ENCODE measurements around the gene AGER.
"Not testable (repeated sequence)": the region's sequence is repeated elsewhere in the genome, so short reads cannot be mapped to it uniquely, and the experiment has no call there.

AGER gene

DNA sequence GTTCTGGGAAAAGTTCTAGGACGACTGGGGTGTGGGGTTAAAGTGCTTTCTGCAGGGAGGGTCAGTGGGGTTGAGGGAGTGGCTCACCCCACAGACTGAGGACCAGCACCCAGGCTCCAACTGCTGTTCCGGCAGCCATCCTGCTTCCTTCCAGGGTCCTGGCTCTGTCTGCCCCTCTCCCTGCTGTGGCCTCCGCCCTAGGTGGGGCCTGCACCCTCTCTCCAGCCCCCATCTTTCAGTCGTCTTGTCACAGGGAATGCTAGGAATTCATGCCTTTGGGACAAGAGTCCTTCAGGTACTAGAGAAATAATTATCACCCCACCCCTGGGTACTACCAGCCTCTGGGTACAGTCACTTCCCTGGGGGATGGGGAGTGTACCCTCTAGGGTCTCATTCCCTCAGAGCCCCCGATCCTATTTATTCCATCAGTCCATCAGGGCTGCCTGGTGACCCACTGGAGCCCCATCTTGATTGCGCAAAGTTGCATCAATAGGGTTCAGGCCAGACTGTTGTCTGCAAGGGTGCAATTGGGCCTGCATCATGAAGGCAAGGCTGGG lies at the start of gene AGER:
TSS of gene AGER (minus strand) at position 170 of the 557 bp plus-strand sequence. CDS start at position 139, 31 bp downstream.
- DNase-seq = no peak

DNA sequence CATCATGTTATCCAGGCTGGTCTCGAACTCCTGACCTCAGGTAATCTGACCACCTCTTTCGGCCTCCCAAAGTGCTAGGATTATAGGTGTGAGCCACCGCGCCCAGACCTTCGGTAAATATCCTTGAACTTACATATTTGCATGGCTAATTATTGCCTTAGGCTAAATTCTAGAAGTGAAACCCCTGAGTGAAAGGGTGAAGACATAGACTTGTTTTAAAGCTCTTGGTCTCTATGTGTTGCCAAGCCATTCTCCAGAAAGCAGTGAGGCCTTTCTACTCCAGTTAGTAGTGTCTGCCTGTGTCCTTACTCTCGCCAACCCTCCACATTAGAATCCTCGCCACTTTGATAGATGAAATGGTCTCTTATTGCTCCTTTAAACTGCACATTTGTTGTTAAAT lies 42.4 kb upstream of the AGER start:
- no peak for DNase-seq

GRCh38 chr6:32224696-32225095 lies 40.6 kb upstream of the AGER start:
- DNase-seq = no peak

DNA sequence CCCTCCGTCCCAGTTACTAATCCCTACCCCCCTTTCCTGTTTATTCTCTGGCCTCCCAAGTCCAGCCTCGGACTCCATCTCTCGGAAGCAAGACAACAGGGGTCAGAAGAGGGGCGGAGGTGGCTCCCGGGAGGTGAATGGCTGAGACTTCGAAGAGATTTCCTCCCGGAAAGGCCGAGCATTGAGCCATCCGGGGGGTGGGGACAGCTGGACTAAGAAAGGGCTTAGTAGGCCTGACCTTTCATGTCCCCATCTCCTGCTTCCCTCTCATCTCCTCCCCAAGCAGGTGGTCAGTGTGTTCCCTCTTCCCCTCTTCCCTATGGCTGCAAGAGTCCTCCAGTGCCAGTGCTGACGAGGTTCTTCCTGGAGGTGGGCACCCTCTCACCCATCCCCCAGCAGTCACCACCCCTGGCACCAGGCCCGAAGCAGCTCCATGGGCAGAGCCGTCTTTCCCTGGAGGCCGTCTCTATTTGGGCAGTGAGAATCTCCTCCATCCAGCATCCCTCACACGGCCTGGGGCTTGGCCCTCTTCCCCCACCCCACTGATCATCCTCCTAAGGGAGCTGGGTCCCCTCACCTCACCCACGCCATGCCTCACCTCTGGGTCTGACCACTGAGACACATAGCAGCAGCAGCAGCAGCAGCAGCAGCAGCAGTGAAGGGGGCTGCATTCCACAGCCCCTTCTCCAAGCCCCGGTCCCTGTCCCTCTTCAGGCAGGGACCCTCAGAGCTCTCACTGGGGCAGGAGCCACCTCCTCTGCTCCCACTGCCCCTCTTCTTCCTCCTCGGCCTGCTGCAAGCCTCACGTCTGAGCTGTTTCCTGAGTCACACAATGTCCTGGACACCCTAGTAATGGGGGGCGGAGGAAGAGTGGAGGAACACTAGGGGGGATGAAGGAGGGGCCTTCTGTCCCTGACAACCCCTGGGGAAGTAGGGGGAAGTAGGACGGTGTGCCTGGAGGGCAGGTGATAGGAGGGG lies 39.5 kb upstream of the AGER start, which contains the start of gene NOTCH4:
TSS of gene NOTCH4 (minus strand) at position 810 of the 978 bp plus-strand sequence. CDS start at position 671, 139 bp downstream.
- no peak for DNase-seq

GRCh38 chr6:32222333-32223230 lies 38.5 kb upstream of the AGER start:
- no peak for DNase-seq

GRCh38 chr6:32220021-32220420 lies 36.0 kb upstream of the AGER start:
- DNase-seq = no peak

DNA sequence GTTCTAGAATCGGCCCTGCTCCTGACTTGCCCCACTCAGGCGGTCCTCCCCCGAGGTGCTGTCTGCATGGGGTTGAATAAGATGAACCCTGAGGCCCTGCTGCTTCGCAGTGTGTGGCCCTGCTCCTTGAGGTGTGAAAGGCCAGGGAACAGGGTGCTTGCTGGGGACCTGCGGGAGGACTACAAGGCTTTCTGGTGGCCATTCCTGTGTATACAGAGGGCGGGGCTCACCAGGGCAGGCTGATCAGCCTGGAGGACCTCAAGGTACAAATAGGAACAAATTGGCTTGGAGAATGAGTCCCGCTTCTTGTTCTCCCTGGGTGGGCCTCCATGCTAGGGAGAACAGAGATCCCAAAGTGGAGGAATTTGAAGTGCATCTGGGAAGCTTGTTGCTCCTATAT lies 34.1 kb upstream of the AGER start:
- DNase-seq = no peak

GRCh38 chr6:32216998-32217397 lies 32.9 kb upstream of the AGER start:
- no peak for DNase-seq

- DNase-seq = no peak
Measured at GRCh38 chr6:32216285-32216684, 32.2 kb upstream of the AGER start.

DNA sequence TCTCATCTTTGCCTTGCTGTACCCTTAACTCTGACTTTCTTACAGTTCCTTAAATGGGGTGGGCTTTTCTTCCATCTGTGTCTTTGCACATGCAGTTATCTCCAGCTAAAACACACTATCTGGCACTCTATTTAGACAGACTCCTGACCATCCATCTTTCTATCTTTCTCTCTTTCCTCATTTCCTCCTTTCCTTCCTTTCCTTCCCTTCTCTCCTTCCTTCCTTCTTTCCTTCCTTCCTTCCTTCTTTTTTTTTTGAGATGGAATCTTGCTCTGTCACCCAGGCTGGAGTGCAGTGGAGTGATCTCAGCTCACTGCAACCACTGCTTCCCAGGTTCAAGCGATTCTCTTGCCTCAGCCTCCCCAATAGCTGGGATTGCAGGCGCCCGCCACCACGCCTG lies 31.6 kb upstream of the AGER start:
- DNase-seq = no peak

- DNase-seq = no peak
Measured at GRCh38 chr6:32214126-32214525, 30.1 kb upstream of the AGER start.

DNA sequence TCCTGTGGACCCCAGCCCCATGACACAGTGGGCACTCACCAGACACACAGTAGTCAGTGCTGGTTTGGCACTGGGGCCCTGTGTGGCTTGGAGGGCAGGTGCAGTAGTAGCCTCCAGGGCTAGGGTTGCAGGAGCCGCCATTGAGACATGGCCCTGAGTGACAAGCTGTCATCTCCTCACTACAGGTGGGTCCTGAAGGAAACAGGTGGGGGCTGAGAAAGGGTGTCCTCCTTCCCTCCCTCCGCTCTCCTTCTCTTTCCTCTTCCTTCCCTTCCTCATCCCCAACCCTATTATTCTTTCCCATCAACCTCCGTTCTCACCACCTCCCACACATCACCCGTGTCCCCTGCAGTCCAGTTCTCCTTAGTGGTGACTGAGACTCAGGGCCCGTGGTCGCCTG lies 29.6 kb upstream of the AGER start:
- no peak for DNase-seq

- DNase-seq = no peak
Measured at GRCh38 chr6:32212076-32212760, 28.2 kb upstream of the AGER start.

DNA sequence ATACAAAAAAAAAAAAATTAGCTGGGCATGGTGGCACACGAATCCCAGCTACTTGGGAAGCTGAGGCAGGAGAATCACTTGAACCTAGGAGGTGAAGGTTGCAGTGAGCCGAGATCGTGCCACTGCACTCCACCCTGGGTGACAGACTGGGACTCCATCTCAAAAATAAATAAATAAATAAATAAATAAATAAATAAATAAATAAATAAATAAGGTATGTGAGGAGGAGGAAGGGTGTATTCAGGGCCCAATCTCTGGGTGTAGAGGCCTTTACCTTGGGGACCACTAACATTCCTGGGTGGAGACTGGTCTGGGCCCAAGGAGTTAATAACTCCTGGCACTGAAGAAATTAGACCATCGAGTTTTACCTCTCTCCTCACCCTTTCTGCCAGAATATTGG lies 27.4 kb upstream of the AGER start:
- not testable (repeated sequence) for DNase-seq

DNA sequence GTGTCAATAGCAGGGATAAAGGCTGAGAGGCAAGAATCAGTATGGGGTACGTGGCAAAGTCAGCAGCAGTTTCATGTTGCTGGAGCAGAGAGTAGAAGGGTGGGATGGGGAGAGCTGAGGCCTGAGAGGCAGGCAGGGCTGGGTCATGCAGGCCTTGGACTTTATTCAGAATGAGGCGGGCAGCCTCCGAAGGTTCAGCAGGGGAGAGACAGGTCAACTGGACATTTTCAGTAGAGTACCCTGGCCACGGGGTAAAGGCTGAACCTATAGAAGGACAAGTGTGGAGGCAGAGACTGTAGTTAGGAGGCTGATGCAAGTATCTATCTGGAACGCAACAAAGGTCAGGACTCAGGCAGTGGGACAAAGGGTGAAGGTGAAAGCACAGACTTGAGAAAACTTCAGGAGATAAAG lies 26.1 kb upstream of the AGER start:
- DNase-seq = no peak

GRCh38 chr6:32208996-32209395 lies 24.9 kb upstream of the AGER start:
- DNase-seq = no peak

DNA sequence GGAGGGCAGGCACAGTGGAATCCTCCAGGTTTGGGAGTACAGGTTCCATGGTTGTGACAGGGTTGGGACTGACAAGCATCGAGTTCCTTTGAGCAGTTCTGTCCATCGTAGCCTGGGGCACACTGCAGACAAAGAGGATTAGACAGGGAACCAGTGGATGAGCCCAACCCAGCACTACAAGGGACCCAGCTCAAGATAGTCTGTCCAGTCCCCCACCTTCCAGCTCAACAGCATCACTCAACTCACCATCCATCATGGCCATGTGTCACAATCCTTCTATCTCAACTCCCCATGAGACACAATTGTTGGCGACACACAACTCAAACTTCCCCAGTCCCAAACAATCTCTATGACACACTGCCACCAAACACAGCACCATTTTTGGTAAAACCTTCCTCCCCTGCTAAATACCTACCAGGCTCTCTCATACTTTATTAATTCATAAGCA lies 20.2 kb upstream of the AGER start:
- no peak for DNase-seq

GRCh38 chr6:32203426-32204267 lies 19.6 kb upstream of the AGER start:
- DNase-seq = no peak

GRCh38 chr6:32202186-32202585 lies 18.1 kb upstream of the AGER start:
- no peak for DNase-seq

DNA sequence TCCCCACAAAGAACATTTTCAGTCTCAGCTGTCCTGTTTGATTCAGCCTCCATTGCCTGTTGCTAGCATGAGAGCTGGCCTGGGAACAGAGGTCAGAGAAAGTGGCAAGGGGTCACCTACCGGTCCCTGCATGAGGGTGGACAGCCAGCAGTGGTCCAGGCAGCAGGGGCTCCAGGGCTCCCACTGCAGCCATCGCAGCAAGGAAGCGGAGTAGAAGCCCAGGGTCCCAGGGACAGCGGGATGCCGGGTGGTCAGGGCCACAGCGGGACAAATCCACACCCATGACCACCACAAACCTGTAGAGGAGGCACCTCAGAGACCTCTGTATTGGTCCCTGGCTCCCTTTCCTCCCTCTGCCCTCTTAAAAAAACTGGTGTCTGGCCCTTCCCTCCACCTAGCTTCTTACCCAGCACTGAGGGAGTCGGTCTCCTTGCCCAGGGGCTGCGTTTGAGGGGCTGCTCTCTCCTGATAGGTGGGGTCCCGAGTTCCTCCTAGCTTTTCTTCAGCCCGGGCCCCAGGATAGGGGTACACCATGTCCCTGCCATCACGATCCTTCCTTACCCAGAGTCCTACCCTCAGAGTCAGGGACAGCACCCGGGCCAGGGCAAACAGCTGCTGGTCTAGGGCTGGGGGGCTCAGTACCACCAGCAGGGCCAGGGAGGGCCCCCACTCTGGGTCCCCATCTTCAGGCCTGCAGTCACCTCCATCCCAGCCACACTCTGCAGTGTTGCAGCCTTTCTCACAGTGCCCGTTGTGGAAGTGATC lies 16.8 kb upstream of the AGER start:
- DNase-seq = no peak

GRCh38 chr6:32198866-32199265 lies 14.8 kb upstream of the AGER start:
- DNase-seq = no peak
